Trophoblast cell (in vitro differentiated cells and primary cell): ENCODE results near the gene SCFD2.

Source experiments
- DNase-seq, 2 donors: peaks; one replicate each; pipeline ENCODE4 v3.0.0-alpha.2; 2016
- H2AFZ ChIP-seq: 2 replicates; pipeline ENCODE4 v1.6.1; 2013; ENCODE audit warnings: low read length, moderate library complexity, mild to moderate bottlenecking; ENCODE audit not compliant: insufficient read depth, poor library complexity
- H2AK5ac ChIP-seq: 2 replicates; pipeline ENCODE4 v1.6.1; 2013; ENCODE audit warnings: mild to moderate bottlenecking, low read length
- H2BK120ac ChIP-seq: 2 replicates; pipeline ENCODE4 v1.6.1; 2013; ENCODE audit warnings: low read length, mild to moderate bottlenecking, moderate library complexity; ENCODE audit not compliant: insufficient read depth, poor library complexity
- H2BK12ac ChIP-seq: 2 replicates; pipeline ENCODE4 v1.6.1; 2013; ENCODE audit warnings: mild to moderate bottlenecking, low read length, moderate library complexity
- H2BK5ac ChIP-seq: 2 replicates; pipeline ENCODE4 v1.6.1; 2013; ENCODE audit warnings: low read length, low read depth, moderate library complexity, mild to moderate bottlenecking; ENCODE audit not compliant: poor library complexity
- H3K14ac ChIP-seq: 2 replicates; pipeline ENCODE4 v1.6.1; 2013; ENCODE audit warnings: mild to moderate bottlenecking, low read length
- H3K18ac ChIP-seq: 2 replicates; pipeline ENCODE4 v1.6.1; 2013; ENCODE audit warnings: mild to moderate bottlenecking, low read length
- H3K23ac ChIP-seq: 2 replicates; pipeline ENCODE4 v1.6.1; 2013; ENCODE audit warnings: low read length
- H3K27ac ChIP-seq: 2 replicates; pipeline ENCODE4 v1.5.1; 2013; ENCODE audit warnings: low read depth, mild to moderate bottlenecking, inconsistent platforms, low read length, moderate library complexity
- H3K27me3 ChIP-seq: 2 replicates; pipeline ENCODE4 v1.6.1; 2013; ENCODE audit warnings: inconsistent platforms, mild to moderate bottlenecking, low read length, moderate library complexity; ENCODE audit not compliant: insufficient read depth
- H3K36me3 ChIP-seq, 2 experiments: 1 replicate in 1 of 2; 2 replicates in 1 of 2; pipeline ENCODE4 v1.6.1; 2013; ENCODE audit warnings: low read length in 2 of 2, mild to moderate bottlenecking in 2 of 2, moderate library complexity in 1 of 2; ENCODE audit not compliant: insufficient read depth in 2 of 2, control insufficient read depth in 1 of 2
- H3K4ac ChIP-seq: 2 replicates; pipeline ENCODE4 v1.6.1; 2013; ENCODE audit warnings: low read depth, mild to moderate bottlenecking, low read length, moderate library complexity
- H3K4me1 ChIP-seq, 2 experiments: 1 replicate in 1 of 2; 2 replicates in 1 of 2; pipeline ENCODE4 v1.6.1; 2013; ENCODE audit warnings: low read length in 2 of 2, mild to moderate bottlenecking in 2 of 2, moderate library complexity in 1 of 2; ENCODE audit not compliant: insufficient read depth in 2 of 2, control insufficient read depth in 1 of 2
- H3K4me2 ChIP-seq: 2 replicates; pipeline ENCODE4 v1.6.1; 2013; ENCODE audit warnings: inconsistent platforms, mild to moderate bottlenecking, low read length, moderate library complexity
- H3K4me3 ChIP-seq: 2 replicates; pipeline ENCODE4 v1.5.1; 2013; ENCODE audit warnings: mild to moderate bottlenecking, low read depth, low read length, inconsistent platforms
- H3K79me1 ChIP-seq: one replicate; pipeline ENCODE4 v1.6.1; 2013; ENCODE audit warnings: low read length
- H3K79me2 ChIP-seq: 2 replicates; pipeline ENCODE4 v1.6.1; 2013; ENCODE audit warnings: low read length, mild to moderate bottlenecking; ENCODE audit not compliant: control insufficient read depth, insufficient read depth, poor library complexity
- H3K9ac ChIP-seq: 2 replicates; pipeline ENCODE4 v1.6.1; 2013; ENCODE audit warnings: mild to moderate bottlenecking, low read length
- H3K9me3 ChIP-seq: 2 replicates; pipeline ENCODE4 v1.6.1; 2013; ENCODE audit warnings: low read depth, mild to moderate bottlenecking, control low read depth, inconsistent platforms, low read length; ENCODE audit not compliant: insufficient read depth
- H4K12ac ChIP-seq: 2 replicates; pipeline ENCODE4 v1.6.1; 2013; ENCODE audit warnings: low read depth, mild to moderate bottlenecking, low read length, moderate library complexity
- H4K8ac ChIP-seq: 2 replicates; pipeline ENCODE4 v1.6.1; 2013; ENCODE audit warnings: low read depth, mild to moderate bottlenecking, low read length, moderate library complexity
- H4K91ac ChIP-seq: one replicate; pipeline ENCODE4 v1.6.1; 2013; ENCODE audit warnings: low read depth, mild to moderate bottlenecking, low read length, moderate library complexity
- WGBS: extraction: QIAGEN DNeasy Blood & Tissue Kit; methylation state at CpG from one replicate; pipeline ENCODE4 v1.1.7; 2013; ENCODE audit warnings: missing lambda C conversion rate; ENCODE audit not compliant: insufficient read length, insufficient coverage; ENCODE audit errors: extremely low coverage; 5-methylcytosine and 5-hydroxymethylcytosine counted together

The SCFD2 gene

GRCh38 chr4:53128231-53128630 lies 237.6 kb downstream of the SCFD2 start:
- WGBS: no CpG with 5 or more reads among the region's 4 CpGs
- H3K4me1 ChIP-seq: no peaks in the 10 kb centered on the region
- no peaks in the 10 kb centered on the region for H3K36me3 ChIP-seq
- H3K27ac ChIP-seq: no peak overlapping the region
- no peak overlapping the region for H3K4me2 ChIP-seq
- no peak overlapping the region for H3K4ac ChIP-seq
- no peak overlapping the region for H3K18ac ChIP-seq
- no peak overlapping the region for H3K14ac ChIP-seq
- H2AFZ ChIP-seq: no peak overlapping the region
- H4K91ac ChIP-seq: no peak overlapping the region
- no peak overlapping the region for H3K9ac ChIP-seq
- H2BK120ac ChIP-seq: no peak overlapping the region
- no peak overlapping the region for H2AK5ac ChIP-seq
- H3K27me3 ChIP-seq: no peaks in the 10 kb centered on the region
- no peaks in the 10 kb centered on the region for H3K9me3 ChIP-seq
- no peak overlapping the region for H2BK5ac ChIP-seq
- no peak overlapping the region for H2BK12ac ChIP-seq
- H4K8ac ChIP-seq: no peak overlapping the region
- H4K12ac ChIP-seq: no peak overlapping the region
- H3K79me1 ChIP-seq: no peaks in the 10 kb centered on the region
- DNase-seq: no peak
- no peaks in the 10 kb centered on the region for H3K79me2 ChIP-seq
- no peak overlapping the region for H3K4me3 ChIP-seq
- no peak overlapping the region for H3K23ac ChIP-seq

DNA sequence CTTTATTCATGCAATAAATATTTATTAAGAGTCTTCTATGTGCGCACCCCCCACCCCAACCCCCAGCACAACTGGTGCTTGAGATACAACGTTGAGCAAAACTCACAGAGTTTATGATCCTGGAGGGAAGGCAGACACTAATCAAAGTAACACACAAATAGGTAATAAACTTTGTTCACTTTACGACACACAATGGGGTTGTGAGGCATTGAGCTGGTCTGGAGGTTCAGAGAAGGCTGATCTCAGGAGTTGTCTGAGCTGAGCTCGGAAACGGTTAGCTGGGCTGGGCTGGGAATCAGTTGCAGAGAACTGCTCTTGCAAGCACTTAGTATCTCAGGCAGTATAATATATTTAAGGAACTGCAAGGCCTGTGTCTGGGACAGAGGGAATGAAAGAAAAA lies 238.5 kb downstream of the SCFD2 start:
- Histone ChIP-seq H2BK120ac (no peak overlapping the region), H2BK5ac (no peak overlapping the region), H2BK12ac (no peak overlapping the region), H3K9me3 (no peaks in the 10 kb centered on the region), H3K4me1 (peaks cover under 1% of the 10 kb centered on the region in 2 experiments), H3K36me3 (no peaks in the 10 kb centered on the region), H3K27me3 (no peaks in the 10 kb centered on the region), H3K14ac (no peak overlapping the region), H2AK5ac (no peak overlapping the region), H2AFZ (no peak overlapping the region), H3K4me2 (no peak overlapping the region), H4K12ac (no peak overlapping the region), H4K91ac (no peak overlapping the region), H3K27ac (no peak overlapping the region), H3K18ac (no peak overlapping the region), H3K9ac (no peak overlapping the region), H3K23ac (no peak overlapping the region), H3K79me1 (no peaks in the 10 kb centered on the region), H3K4me3 (no peak overlapping the region), H4K8ac (no peak overlapping the region), H3K4ac (no peak overlapping the region), H3K79me2 (no peaks in the 10 kb centered on the region)
- no CpG with 5 or more reads among the region's 5 CpGs for WGBS
- no peak for DNase-seq

GRCh38 chr4:53126099-53126498 lies 239.8 kb downstream of the SCFD2 start:
- Histone ChIP-seq H3K79me2 (no peaks in the 10 kb centered on the region), H2BK12ac (no peak overlapping the region), H3K4ac (no peak overlapping the region), H3K18ac (no peak overlapping the region), H4K8ac (no peak overlapping the region), H2AK5ac (no peak overlapping the region), H3K4me2 (no peak overlapping the region), H4K12ac (no peak overlapping the region), H3K4me3 (no peak overlapping the region), H3K79me1 (peaks cover 2% of the 10 kb centered on the region), H3K14ac (no peak overlapping the region), H4K91ac (no peak overlapping the region), H3K27ac (no peak overlapping the region), H3K36me3 (no peaks in the 10 kb centered on the region), H3K27me3 (no peaks in the 10 kb centered on the region), H3K23ac (no peak overlapping the region), H3K4me1 (peaks cover 3 to 6% of the 10 kb centered on the region in 2 experiments), H2BK5ac (no peak overlapping the region), H2AFZ (no peak overlapping the region), H3K9ac (no peak overlapping the region), H2BK120ac (no peak overlapping the region), H3K9me3 (no peaks in the 10 kb centered on the region)
- DNase-seq: no peak
- WGBS: no CpG with 5 or more reads among the region's 5 CpGs

GRCh38 chr4:53123819-53124218 lies 242.0 kb downstream of the SCFD2 start:
- Histone ChIP-seq H3K36me3 (no peaks in the 10 kb centered on the region), H3K4me3 (no peak overlapping the region), H3K4me1 (peaks cover 3 to 12% of the 10 kb centered on the region in 2 experiments), H2BK12ac (no peak overlapping the region), H3K4me2 (no peak overlapping the region), H3K9ac (no peak overlapping the region), H2BK5ac (no peak overlapping the region), H3K18ac (no peak overlapping the region), H4K8ac (no peak overlapping the region), H3K79me1 (peaks cover 2% of the 10 kb centered on the region), H3K79me2 (no peaks in the 10 kb centered on the region), H3K4ac (no peak overlapping the region), H4K12ac (no peak overlapping the region), H3K23ac (no peak overlapping the region), H3K27me3 (no peaks in the 10 kb centered on the region), H3K27ac (no peak overlapping the region), H3K14ac (no peak overlapping the region), H2AK5ac (no peak overlapping the region), H3K9me3 (no peaks in the 10 kb centered on the region), H2AFZ (no peak overlapping the region), H4K91ac (no peak overlapping the region), H2BK120ac (no peak overlapping the region)
- DNase-seq: no peak
- WGBS: no CpG with 5 or more reads among the region's 1 CpG
